ENCODE measurements around the gene DUSP3. TPM values are rescaled to one million over a fixed set of nuclear protein-coding genes. Genes with fewer than 3 reads are reported as not detected.

Gene DUSP3
- total RNA-seq, 1 donor: 37.5 TPM

GRCh38 chr17:43820759-43821158, 42.0 kb upstream of the DUSP3 start:
- no peak for TF ChIP-seq CTCF (IDR thresholded peaks at IDR 0.05; ENCODE audit: insufficient read depth, low read length)
- H3K4me3 ChIP-seq (ENCODE audit: low read depth, low read length): no peak overlapping the region
- DNase-seq (ENCODE audit: low read depth): no peak

GRCh38 chr17:43818966-43819365, 40.2 kb upstream of the DUSP3 start:
- H3K4me3 ChIP-seq (ENCODE audit: low read depth, low read length): no peak overlapping the region
- no peak for TF ChIP-seq CTCF (IDR thresholded peaks at IDR 0.05; ENCODE audit: insufficient read depth, low read length)
- no peak for DNase-seq (ENCODE audit: low read depth)

- no peak for DNase-seq (ENCODE audit: low read depth)
- no peak overlapping the region for H3K4me3 ChIP-seq (ENCODE audit: low read depth, low read length)
- no peak for TF ChIP-seq CTCF (IDR thresholded peaks at IDR 0.05; ENCODE audit: insufficient read depth, low read length)
Measured at GRCh38 chr17:43817826-43818225, 39.0 kb upstream of the DUSP3 start.

- no peak for TF ChIP-seq CTCF (IDR thresholded peaks at IDR 0.05; ENCODE audit: insufficient read depth, low read length)
- no peak for DNase-seq (ENCODE audit: low read depth)
- no peak overlapping the region for H3K4me3 ChIP-seq (ENCODE audit: low read depth, low read length)
Measured at GRCh38 chr17:43816336-43817320, 37.9 kb upstream of the DUSP3 start.

GRCh38 chr17:43814714-43815113, 35.9 kb upstream of the DUSP3 start:
- TF ChIP-seq CTCF (IDR thresholded peaks at IDR 0.05; ENCODE audit: insufficient read depth, low read length): no peak
- peak; percentile 70 for DNase-seq (ENCODE audit: low read depth)
- no peak overlapping the region for H3K4me3 ChIP-seq (ENCODE audit: low read depth, low read length)

- TF ChIP-seq CTCF (IDR thresholded peaks at IDR 0.05; ENCODE audit: insufficient read depth, low read length): no peak
- DNase-seq (ENCODE audit: low read depth): no peak
- no peak overlapping the region for H3K4me3 ChIP-seq (ENCODE audit: low read depth, low read length)
Measured at GRCh38 chr17:43814026-43814425, 35.2 kb upstream of the DUSP3 start.
